Neural cell (in vitro differentiated cells): Measurements from ENCODE around the gene TSSC4.

ENCODE experiments used
- CTCF ChIP-seq: fragments of 450-650 bp; IDR thresholded peaks from 2 replicates; pipeline ENCODE4 v1.5.1; 2014; ENCODE audit warnings: antibody characterized with exemption, mild to moderate bottlenecking, moderate library complexity; ENCODE audit not compliant: poor library complexity, severe bottlenecking
- EZH2 ChIP-seq: fragments of 200-600, 300-800 bp; shearing (Covaris generic), sonication (generic); IDR thresholded peaks from 2 replicates; pipeline ENCODE4 v1.6.1; 2014; ENCODE audit warnings: antibody characterized with exemption, low read length, borderline replicate concordance, mild to moderate bottlenecking; ENCODE audit not compliant: insufficient read depth, poor library complexity, severe bottlenecking
- MXI1 ChIP-seq: fragments of 450-650 bp; conservative IDR thresholded peaks from 2 replicates; pipeline ENCODE4 v1.6.1; 2014; ENCODE audit warnings: antibody characterized with exemption, mild to moderate bottlenecking; ENCODE audit not compliant: poor library complexity, severe bottlenecking
- POLR2AphosphoS5 ChIP-seq: IDR thresholded peaks from 2 replicates; pipeline ENCODE4 v1.6.1; 2012
- RAD21 ChIP-seq: fragments of 450-650 bp; conservative IDR thresholded peaks from 2 replicates; pipeline ENCODE4 v1.6.1; 2014; ENCODE audit warnings: antibody characterized with exemption, mild to moderate bottlenecking, moderate library complexity
- REST ChIP-seq: IDR thresholded peaks from 2 replicates; pipeline ENCODE4 v1.6.1; 2012; ENCODE audit warnings: borderline replicate concordance
- TAF1 ChIP-seq: IDR thresholded peaks from 2 replicates; pipeline ENCODE4 v1.6.1; 2012; ENCODE audit warnings: low read depth

GRCh38 chr11:2382129-2382517 is 18.4 kb upstream of the TSSC4 start:
- TF ChIP-seq EZH2 (no peak), CTCF (no peak), MXI1 (no peak), REST (no peak), POLR2AphosphoS5 (no peak), TAF1 (no peak), RAD21 (no peak)
